ENCODE measurements around the gene RNF41.
"Not testable (repeated sequence)": the region's sequence is repeated elsewhere in the genome, so short reads cannot be mapped to it uniquely, and the experiment has no call there.

The RNF41 gene

DNA sequence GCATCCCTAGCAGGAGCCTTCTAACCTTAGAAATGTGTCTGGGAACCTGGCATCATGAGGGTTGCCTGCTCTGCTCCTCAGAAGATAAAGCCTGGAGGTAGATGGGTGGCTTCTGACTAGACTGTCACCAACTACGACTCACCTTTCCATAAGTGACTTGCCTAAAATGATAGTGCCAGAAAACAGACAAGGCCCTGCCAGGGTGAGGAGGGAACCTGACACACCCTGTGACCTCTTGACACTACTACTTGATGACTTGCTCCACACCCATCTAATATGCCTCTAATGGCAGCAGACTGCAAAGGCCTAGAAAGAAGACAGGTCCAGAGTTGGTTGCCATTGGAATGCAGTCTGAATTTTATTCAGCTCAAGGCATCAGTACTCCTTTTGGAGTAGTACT is 9.4 kb downstream of the RNF41 start:
- no peak for DNase-seq (ENCODE audit: low read depth in 3 of 3)

DNA sequence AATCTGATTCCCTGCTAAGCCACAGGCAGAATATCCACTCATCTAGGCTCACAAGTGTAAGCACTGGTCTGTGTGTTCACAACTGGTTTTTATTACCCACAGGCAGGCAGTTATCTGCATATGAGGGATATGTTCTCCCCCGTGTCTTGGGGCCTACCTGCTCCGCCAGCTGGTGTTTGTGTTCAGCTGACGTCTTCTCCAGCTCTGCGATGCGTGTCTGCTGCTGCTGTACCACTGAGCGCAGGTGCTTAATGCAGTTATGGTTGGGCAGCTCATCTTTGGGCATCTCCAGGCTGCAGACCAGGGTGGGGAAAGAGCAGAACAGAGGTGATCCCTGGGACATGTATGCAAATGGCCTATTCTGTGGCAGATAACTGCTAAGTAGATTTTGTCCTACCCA is 13.7 kb downstream of the RNF41 start:
- no peak for DNase-seq (ENCODE audit: low read depth in 3 of 3)

- no peak for DNase-seq (ENCODE audit: low read depth in 3 of 3)
Observed at GRCh38 chr12:56206452-56207166, 15.1 kb downstream of the RNF41 start.

- DNase-seq (ENCODE audit: low read depth in 3 of 3), result no peak
Observed at GRCh38 chr12:56205445-56205844, 16.3 kb downstream of the RNF41 start.

DNA sequence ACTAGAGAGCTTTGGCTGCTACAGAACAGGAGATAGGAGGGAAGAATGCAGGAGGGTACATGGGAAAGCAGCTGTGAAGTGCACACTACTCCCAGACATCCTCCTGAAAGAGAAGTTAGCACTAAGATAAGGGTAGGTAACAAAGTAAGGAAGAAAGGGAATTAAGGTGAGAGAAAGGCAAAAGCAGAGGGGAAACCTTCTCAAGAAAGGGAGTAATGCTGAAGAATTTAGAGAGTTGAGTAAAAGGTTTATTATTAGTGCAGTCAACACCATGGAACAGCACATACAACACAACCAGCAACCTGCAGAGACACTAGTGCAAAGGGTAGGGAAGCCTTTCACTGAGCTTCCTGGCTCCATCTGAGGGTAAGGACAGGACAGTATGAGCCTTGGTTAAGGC is 17.4 kb downstream of the RNF41 start:
- no peak for DNase-seq (ENCODE audit: low read depth in 3 of 3)

DNA sequence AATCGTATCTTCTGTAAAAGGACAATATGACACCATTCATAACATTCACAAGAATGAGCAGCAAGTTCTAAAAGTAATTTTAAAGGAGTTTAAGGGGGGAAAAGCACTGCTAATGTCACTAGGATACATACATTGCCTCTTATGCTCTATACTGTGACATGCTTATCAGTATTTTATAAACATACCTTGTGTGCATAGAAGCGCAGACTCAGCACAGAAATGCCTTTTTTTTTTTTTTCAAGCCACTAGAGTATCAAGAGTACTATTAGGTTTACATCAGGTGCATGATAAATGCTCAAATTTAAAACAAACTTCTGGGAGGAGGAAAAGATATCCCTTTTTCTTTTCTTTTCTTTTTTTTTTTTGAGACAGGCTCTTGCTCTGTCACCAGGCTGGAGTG is 18.9 kb downstream of the RNF41 start:
- DNase-seq (ENCODE audit: low read depth in 3 of 3), result no peak

DNA sequence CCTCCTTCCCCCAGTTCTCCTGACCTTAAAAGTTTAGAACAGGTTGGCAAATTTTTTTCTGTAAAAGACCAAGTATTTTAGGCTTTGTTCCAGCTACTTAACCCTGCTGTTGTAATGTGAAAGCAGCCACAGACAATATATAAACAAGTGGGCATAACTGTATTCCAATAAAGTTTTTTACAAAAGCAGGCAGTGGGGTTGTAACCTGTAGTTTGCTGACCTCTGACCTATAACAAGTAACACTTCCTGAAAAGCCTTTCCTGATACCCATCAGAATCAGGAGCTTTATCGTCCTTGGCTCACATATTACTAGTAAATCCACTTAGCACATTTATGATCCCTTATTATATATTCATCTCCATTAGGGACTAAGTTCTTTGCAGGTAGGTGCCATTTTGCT is 19.4 kb downstream of the RNF41 start:
- no peak for DNase-seq (ENCODE audit: low read depth in 3 of 3)

GRCh38 chr12:56198836-56199235 is 22.9 kb downstream of the RNF41 start:
- no peak for DNase-seq (ENCODE audit: low read depth in 3 of 3)

- no peak for DNase-seq (ENCODE audit: low read depth in 3 of 3)
Observed at GRCh38 chr12:56197921-56198635, 23.6 kb downstream of the RNF41 start.

DNA sequence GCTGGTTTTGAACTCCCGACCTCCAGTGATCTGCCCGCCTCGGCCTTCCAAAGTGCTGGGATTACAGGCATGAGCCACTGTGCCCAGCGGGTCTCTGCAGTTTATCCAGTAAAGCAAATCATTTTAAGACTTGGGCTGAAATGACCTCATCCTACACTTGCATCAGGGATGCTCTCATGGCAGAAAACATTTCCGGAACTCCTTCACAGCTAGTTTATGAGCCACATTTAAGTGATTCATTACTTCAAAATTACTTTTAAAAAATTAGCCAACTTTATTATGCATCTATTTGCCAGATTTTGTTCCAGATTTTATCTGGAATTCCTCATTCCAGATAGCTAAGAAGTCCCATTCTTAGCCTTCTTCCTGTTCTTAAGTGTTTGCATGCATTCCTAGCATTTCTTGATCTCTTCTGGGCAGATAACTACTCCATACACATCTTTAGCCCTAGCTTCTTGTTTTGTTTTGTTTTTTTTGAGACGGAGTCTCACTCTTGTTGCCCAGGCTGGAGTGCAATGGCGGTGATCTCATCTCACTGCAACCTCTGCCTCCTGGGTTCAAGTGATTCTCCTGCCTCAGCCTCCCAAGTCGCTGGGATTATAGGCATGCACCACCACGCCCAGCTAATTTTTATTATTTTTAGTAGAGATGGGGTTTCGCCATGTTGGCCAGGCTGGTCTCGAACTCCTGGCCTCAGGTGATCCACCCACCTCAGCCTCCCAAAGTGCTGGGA is 24.7 kb downstream of the RNF41 start:
- not testable (repeated sequence) for DNase-seq (ENCODE audit: low read depth in 3 of 3)

DNA sequence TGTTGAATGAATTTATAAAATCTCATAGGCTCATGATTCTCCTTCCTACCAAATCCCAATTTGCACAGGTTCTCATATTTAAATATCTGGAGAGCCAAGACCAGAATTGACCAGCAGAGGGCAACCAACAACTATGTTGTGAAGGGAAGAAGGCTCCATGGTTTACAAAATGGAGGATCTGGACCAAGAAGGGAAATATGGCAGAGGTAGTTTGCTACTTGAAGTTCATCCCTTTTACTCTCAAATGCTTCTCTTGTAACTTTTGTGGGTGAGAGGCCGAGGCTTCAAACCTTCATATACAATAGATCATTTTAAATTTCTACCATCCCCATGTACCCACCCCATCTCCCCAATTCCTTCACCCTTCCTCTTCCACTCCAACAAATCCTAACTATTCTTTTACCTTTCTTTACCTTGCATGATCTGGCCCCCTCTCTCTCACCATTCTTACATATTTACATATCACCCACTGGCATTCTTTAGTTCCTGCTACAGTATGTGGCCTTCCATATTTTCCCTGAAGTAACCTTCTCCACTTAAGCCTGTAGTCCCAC is 28.6 kb downstream of the RNF41 start:
- peak; percentile 18 to 62 (median 42) for DNase-seq (ENCODE audit: low read depth in 3 of 3)

- DNase-seq (ENCODE audit: low read depth in 3 of 3), result no peak
Observed at GRCh38 chr12:56192582-56192981, 29.1 kb downstream of the RNF41 start.

DNA sequence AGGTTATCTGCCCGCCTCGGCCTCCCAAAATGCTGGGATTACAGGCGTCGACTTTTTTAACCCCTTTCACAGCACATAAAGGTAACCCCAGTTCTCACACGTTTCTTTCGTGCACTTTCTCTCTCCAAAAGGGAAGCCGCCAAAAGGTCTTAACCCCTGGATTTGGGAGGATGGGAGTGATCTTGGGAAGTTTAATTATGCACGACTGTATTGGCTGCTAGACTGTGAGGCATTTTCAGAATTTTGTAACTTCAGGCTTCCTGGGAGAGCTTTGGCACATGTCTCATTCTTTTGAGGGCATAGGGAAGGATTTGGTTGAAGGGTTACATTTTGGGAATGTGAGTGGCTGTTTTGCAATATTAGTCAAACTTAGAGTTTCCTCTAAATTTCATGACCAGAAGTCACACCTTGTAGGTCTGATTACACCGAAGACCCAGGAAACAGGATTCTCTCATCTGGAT is 31.0 kb downstream of the RNF41 start:
- DNase-seq (ENCODE audit: low read depth in 3 of 3), result no peak

- DNase-seq (ENCODE audit: low read depth in 3 of 3), result peak; percentile 63 to 83 (median 66)
Observed at GRCh38 chr12:56189918-56190694, 31.6 kb downstream of the RNF41 start.

- DNase-seq (ENCODE audit: low read depth in 3 of 3), result peak; percentile 70 to 73 (median 72)
Observed at GRCh38 chr12:56189099-56189917, 32.4 kb downstream of the RNF41 start, which contains the start of gene SMARCC2. Gene SMARCC2 (minus strand): TSS chr12:56189483. CDS start chr12:56189461, 22 bp downstream.

GRCh38 chr12:56188778-56189098 is 33.0 kb downstream of the RNF41 start:
- no peak for DNase-seq (ENCODE audit: low read depth in 3 of 3)

DNA sequence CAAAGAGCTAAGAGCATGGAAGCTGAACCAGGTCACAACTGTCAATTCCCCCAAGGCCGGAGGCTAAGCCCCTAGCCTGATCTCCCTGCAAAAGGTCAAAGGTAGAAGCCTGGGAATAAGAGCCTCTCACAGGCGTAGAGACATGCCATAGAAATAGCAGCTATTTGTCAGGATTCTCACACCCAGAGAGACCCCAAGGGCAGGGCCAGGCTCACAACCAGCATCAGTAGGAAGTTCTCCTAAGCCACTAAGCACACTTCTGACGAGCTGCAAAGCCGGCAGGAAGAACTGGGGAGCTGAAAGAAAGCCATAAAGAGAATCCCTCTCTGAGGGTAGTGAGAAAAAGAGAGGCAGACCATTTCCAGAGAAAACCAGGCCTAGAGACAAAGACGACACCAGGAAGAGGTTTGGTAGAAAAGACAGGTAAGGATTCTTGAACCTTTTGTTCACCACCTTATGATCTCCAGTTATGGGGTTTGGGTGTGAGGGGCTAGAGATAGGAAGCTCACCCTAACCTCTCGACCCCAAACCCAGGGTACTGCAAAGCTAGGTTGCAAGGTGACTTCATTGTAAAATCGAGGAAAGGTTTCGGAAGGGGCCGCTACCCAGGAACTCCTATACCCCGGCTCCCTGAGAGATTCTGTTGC is 33.5 kb downstream of the RNF41 start:
- DNase-seq (ENCODE audit: low read depth in 3 of 3), result no peak

DNA sequence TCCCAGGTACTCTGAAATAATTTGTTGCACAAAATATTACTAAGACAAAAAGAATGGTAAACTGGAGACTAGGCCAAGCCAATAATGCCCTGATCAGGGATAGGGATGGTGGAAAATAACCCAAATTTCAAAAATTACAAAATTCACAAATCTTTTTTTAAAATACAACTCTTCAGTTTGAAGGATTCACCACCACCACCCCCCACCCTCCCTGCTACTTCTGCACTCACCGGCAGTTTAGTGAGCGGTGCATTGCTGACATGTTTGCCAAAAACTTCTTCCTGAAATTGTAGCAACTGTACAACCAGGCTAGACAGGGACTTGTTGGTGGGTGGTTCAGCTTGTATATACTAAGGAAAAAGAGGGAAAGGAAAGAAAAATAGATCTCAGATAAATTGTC is 34.8 kb downstream of the RNF41 start:
- no peak for DNase-seq (ENCODE audit: low read depth in 3 of 3)

DNA sequence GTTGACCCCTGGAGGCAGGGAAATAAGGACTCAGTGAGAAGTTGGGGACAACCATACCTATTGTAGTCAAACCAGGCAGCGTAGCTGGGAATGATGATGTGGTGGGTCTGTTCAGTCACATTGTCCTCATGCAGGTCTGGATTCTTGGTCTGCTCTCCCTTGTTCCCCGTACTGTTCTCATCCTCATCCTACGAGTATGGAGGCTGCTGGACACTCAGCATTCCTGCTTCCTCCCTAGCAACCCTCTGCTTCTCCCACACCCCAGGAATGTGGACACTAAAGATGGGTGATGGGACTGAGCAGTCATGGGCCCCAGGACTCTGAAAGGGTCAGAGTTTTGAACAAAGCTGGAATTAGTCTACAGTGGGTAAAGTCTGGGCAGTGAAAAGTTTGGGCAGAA is 43.4 kb downstream of the RNF41 start:
- DNase-seq (ENCODE audit: low read depth in 3 of 3), result no peak

DNA sequence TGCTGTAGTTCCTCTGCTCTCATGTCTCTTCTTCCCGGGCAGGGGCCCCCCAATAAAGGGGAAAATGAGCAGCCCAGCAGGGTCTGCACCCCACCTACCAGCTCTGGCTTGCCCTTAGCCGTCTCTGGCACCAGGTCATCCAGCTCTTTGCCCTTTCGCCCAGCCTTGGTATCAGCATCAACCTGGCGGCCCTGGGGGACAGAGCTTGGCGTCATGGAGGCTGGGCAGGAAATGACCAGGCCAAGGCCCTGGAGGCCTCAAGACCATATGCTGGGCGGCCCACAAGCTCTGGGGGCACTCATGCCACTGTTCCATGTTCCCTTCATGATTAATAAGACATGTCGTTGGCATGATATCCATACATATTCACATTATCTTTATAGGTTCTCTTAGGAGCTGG is 48.9 kb downstream of the RNF41 start:
- no peak for DNase-seq (ENCODE audit: low read depth in 3 of 3)

Data from stimulated activated CD4-positive, alpha-beta T cell treated with anti-CD3 and anti-CD28 coated beads, TNF-alpha, amount 100 ng/mL, for 4 hours (primary cell).